ENCODE measurements around the gene MARCHF2. TPM values are rescaled to one million over a fixed set of nuclear protein-coding genes. Genes with fewer than 3 reads are reported as not detected.

Gene MARCHF2
- total RNA-seq, 1 experiment from 2014 or later = 20.2 TPM

DNA sequence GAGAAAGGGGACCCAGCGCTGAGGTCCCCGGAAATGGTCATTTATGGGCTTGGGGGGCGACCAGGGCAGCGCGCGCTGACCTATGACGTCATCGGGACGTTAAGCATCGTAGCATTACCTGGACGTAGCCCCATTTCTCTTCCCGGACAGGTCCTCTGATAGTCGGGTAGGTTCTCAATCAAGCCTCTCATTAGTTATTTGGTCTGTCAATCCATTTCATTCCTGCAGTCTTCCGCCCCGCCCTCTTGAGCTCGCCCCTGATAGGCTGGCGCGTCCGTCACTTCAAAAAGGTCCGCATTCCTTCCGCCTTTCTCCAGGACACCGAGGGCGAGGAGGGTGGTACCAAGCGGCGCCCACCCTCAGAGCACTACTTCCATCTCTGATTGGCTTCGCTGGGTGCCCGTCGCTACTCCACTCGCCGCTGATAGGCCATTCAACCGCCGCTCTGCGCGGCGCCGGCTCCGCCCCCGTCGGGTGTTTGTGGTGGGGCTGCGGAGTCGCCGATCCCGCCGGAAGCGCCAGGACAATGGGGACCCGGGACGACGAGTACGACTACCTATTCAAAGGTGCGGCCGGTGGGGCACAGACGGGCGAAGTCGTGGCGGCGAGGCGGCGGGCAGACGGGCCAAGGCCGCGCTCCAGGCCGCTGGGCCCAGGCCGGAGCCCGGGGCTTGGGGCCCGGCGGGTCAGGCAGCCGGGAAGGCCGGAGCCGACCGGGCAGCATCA, 23.1 kb upstream of the MARCHF2 start, which contains the start of gene RAB11B (continued):
- TF ChIP-seq, protein P1, sequence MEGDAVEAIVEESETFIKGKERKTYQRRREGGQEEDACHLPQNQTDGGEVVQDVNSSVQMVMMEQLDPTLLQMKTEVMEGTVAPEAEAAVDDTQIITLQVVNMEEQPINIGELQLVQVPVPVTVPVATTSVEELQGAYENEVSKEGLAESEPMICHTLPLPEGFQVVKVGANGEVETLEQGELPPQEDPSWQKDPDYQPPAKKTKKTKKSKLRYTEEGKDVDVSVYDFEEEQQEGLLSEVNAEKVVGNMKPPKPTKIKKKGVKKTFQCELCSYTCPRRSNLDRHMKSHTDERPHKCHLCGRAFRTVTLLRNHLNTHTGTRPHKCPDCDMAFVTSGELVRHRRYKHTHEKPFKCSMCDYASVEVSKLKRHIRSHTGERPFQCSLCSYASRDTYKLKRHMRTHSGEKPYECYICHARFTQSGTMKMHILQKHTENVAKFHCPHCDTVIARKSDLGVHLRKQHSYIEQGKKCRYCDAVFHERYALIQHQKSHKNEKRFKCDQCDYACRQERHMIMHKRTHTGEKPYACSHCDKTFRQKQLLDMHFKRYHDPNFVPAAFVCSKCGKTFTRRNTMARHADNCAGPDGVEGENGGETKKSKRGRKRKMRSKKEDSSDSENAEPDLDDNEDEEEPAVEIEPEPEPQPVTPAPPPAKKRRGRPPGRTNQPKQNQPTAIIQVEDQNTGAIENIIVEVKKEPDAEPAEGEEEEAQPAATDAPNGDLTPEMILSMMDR (IDR thresholded peaks at IDR 0.05) = no peak
- TF ChIP-seq ZNF317 (CRISPR knock-in tag; IDR thresholded peaks at IDR 0.05; ENCODE audit: borderline replicate concordance, low read depth) = no peak
- TF ChIP-seq NR3C1 (CRISPR knock-in tag; conservative IDR thresholded peaks at IDR 0.05; ENCODE audit: low read depth) = no peak
- TF ChIP-seq FOXP1 (CRISPR knock-in tag; IDR thresholded peaks at IDR 0.05; ENCODE audit: borderline replicate concordance) = peak; percentile 75; the same call in 1 of the 2 replicates
- TF ChIP-seq, protein P2, sequence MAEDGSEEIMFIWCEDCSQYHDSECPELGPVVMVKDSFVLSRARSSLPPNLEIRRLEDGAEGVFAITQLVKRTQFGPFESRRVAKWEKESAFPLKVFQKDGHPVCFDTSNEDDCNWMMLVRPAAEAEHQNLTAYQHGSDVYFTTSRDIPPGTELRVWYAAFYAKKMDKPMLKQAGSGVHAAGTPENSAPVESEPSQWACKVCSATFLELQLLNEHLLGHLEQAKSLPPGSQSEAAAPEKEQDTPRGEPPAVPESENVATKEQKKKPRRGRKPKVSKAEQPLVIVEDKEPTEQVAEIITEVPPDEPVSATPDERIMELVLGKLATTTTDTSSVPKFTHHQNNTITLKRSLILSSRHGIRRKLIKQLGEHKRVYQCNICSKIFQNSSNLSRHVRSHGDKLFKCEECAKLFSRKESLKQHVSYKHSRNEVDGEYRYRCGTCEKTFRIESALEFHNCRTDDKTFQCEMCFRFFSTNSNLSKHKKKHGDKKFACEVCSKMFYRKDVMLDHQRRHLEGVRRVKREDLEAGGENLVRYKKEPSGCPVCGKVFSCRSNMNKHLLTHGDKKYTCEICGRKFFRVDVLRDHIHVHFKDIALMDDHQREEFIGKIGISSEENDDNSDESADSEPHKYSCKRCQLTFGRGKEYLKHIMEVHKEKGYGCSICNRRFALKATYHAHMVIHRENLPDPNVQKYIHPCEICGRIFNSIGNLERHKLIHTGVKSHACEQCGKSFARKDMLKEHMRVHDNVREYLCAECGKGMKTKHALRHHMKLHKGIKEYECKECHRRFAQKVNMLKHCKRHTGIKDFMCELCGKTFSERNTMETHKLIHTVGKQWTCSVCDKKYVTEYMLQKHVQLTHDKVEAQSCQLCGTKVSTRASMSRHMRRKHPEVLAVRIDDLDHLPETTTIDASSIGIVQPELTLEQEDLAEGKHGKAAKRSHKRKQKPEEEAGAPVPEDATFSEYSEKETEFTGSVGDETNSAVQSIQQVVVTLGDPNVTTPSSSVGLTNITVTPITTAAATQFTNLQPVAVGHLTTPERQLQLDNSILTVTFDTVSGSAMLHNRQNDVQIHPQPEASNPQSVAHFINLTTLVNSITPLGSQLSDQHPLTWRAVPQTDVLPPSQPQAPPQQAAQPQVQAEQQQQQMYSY (CRISPR knock-in tag; IDR thresholded peaks at IDR 0.05) = no peak
- TF ChIP-seq, protein P3, sequence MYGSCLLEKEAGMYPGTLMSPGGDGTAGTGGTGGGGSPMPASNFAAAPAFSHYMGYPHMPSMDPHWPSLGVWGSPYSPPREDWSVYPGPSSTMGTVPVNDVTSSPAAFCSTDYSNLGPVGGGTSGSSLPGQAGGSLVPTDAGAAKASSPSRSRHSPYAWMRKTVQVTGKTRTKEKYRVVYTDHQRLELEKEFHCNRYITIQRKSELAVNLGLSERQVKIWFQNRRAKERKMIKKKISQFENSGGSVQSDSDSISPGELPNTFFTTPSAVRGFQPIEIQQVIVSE (CRISPR knock-in tag; IDR thresholded peaks at IDR 0.05; ENCODE audit: borderline replicate concordance) = no peak
- TF ChIP-seq NR1H2 (CRISPR knock-in tag; IDR thresholded peaks at IDR 0.05) = no peak
- no peak for TF ChIP-seq SMAD3 (CRISPR knock-in tag; IDR thresholded peaks at IDR 0.05; ENCODE audit: borderline replicate concordance)
- TF ChIP-seq, protein P4, sequence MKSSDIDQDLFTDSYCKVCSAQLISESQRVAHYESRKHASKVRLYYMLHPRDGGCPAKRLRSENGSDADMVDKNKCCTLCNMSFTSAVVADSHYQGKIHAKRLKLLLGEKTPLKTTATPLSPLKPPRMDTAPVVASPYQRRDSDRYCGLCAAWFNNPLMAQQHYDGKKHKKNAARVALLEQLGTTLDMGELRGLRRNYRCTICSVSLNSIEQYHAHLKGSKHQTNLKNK (CRISPR knock-in tag; IDR thresholded peaks at IDR 0.05) = no peak
- TF ChIP-seq, protein P5, sequence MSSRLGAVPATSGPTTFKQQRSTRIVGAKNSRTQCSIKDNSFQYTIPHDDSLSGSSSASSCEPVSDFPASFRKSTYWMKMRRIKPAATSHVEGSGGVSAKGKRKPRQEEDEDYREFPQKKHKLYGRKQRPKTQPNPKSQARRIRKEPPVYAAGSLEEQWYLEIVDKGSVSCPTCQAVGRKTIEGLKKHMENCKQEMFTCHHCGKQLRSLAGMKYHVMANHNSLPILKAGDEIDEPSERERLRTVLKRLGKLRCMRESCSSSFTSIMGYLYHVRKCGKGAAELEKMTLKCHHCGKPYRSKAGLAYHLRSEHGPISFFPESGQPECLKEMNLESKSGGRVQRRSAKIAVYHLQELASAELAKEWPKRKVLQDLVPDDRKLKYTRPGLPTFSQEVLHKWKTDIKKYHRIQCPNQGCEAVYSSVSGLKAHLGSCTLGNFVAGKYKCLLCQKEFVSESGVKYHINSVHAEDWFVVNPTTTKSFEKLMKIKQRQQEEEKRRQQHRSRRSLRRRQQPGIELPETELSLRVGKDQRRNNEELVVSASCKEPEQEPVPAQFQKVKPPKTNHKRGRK (CRISPR knock-in tag; IDR thresholded peaks at IDR 0.05; ENCODE audit: borderline replicate concordance) = no peak

DNA sequence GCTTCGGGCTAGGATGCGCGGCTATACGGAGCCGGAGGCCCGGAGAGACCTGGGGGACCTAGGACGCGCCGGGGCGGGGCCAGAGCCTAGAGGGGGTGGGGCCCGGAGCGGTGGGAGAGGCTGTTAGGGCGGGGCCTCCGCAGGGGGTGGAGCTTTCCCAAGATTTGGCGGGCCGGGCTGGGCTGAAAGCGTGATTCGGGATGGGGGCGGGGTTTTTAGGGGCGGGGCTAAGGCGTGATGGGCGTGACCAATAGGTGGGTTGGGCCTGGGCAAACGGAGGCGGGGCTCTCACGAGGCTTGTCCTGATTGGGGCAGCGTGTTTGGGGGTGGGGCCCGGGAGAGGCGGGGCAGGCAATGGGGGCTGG, 22.5 kb upstream of the MARCHF2 start:
- peak; percentile 70 for ATAC-seq
- TF ChIP-seq, protein P6, sequence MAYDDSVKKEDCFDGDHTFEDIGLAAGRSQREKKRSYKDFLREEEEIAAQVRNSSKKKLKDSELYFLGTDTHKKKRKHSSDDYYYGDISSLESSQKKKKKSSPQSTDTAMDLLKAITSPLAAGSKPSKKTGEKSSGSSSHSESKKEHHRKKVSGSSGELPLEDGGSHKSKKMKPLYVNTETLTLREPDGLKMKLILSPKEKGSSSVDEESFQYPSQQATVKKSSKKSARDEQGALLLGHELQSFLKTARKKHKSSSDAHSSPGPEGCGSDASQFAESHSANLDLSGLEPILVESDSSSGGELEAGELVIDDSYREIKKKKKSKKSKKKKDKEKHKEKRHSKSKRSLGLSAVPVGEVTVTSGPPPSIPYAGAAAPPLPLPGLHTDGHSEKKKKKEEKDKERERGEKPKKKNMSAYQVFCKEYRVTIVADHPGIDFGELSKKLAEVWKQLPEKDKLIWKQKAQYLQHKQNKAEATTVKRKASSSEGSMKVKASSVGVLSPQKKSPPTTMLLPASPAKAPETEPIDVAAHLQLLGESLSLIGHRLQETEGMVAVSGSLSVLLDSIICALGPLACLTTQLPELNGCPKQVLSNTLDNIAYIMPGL (CRISPR knock-in tag; IDR thresholded peaks at IDR 0.05) = 0 out of 2 replicates have a peak, but pooled peaks have one; percentile 53
- no peak for TF ChIP-seq NFE2L1 (CRISPR knock-in tag; IDR thresholded peaks at IDR 0.05)
- peak overlapping the region; percentile 86 for H3K27ac Mint-ChIP-seq

More for the DNA sequence above, 22.5 kb upstream of the MARCHF2 start:
- H3K4me1 Mint-ChIP-seq = peaks cover 11% of the 10 kb centered on the region
- peaks cover 20% of the 10 kb centered on the region for H3K36me3 Mint-ChIP-seq
- CTCF ChIA-PET = interaction anchor here (0.6 to 4.2 kb wide), 17 partner anchors 20 to 536 kb away, joined by 3 to 47 read pairs (median 5); partner anchors contain the start of genes MARCHF2, SNAPC2 and ZNF414
- peak; percentile 98 for DNase-seq (ENCODE audit: low spot score)
- POLR2A ChIA-PET = interaction anchor here (0.7 to 2.2 kb wide), 8 partner anchors 24 to 135 kb away, joined by 3 to 12 read pairs (median 4); partner anchors contain the start of genes ANGPTL4 and ZNF414
- no peaks in the 10 kb centered on the region for H3K27me3 Mint-ChIP-seq (ENCODE audit: low read depth)
- H3K4me3 Mint-ChIP-seq = peak overlapping the region; percentile 53
- H3K9me3 Mint-ChIP-seq = peaks cover 20% of the 10 kb centered on the region

Measured in WTC11 (cell line).